Adrenal gland (tissue), 12 donors: ENCODE measurements around the gene EFTUD2. TPM values are rescaled to one million over a fixed set of nuclear protein-coding genes. Genes with fewer than 3 reads are reported as not detected.

Source experiments
- DNase-seq, 7 donors: peaks; one replicate each; pipeline ENCODE4 v3.0.0-alpha.2; 2019 to 2020
- H3K27ac ChIP-seq, 5 donors: fragments of 200-600 bp; sonication (generic) in 4 of 5; 1 replicate in 3 of 5; 2 replicates in 2 of 5; pipeline versions ENCODE4 v1.5.1 to v1.8.0; 2016 to 2020; ENCODE audit warnings: mild to moderate bottlenecking in 1 of 5
- H3K27me3 ChIP-seq: fragments of 200-600 bp; 2 replicates; pipeline ENCODE4 v1.8.0; 2021
- H3K36me3 ChIP-seq, 2 donors: fragments of 200-600 bp; replicated peaks in 1 of 2; 1 replicate in 1 of 2; 2 replicates in 1 of 2; pipeline versions ENCODE4 v1.5.1 to v1.8.0; 2018 to 2022
- H3K4me1 ChIP-seq, 2 donors: fragments of 200-600 bp; replicated peaks in 1 of 2; 1 replicate in 1 of 2; 2 replicates in 1 of 2; pipeline versions ENCODE4 v1.5.1 to v1.8.0; 2018 to 2021
- H3K4me3 ChIP-seq, 4 donors: fragments of 200-600 bp; sonication (generic) in 3 of 4; one replicate each; pipeline ENCODE4 v1.5.1; 2016 to 2018
- H3K9me3 ChIP-seq, 3 donors: fragments of 200-600 bp; sonication (generic) in 1 of 3; replicated peaks in 1 of 3; 1 replicate in 2 of 3; 2 replicates in 1 of 3; pipeline versions ENCODE4 v1.5.1 to v1.8.0; 2016 to 2021
- POLR2A ChIP-seq, 2 donors: fragments of 450-650 bp; IDR thresholded peaks; one replicate each; pipeline ENCODE4 v1.6.1; 2017; ENCODE audit warnings: antibody characterized with exemption in 2 of 2, mild to moderate bottlenecking in 2 of 2, moderate library complexity in 1 of 2
- WGBS, 4 donors: extraction: QIAGEN DNeasy Blood & Tissue Kit in 2 of 4; methylation state at CpG; one replicate each; pipeline versions ENCODE4 v1.1.5 to v1.1.7; 2013 to 2017; 5-methylcytosine and 5-hydroxymethylcytosine counted together
- intact Hi-C, 2 donors: fragments of 100-400 bp; cut with DNase I; formaldehyde crosslinking; loops; one replicate each; pipeline versions ENCODE4 v1.14.1 to v1.15.0; 2022 to 2023
- polyA plus RNA-seq, 3 donors: library from polyadenylated mRNA; stranded (reverse); fragments of 200-250 nt in 2 of 3; fragments of 350-450 nt in 1 of 3; fragmentation: Illumina TruSeq in 1 of 3; extraction: RNeasy Lipid Tissue Mini Kit (QIAGEN cat#74804) in 1 of 3; gene quantifications; one replicate each; pipeline ENCODE4 v1.2.3, GENCODE V29; 2013 to 2014
- total RNA-seq, 9 donors: library from RNA; depleted of rRNA in 4 of 9; stranded (reverse); fragments of >200 nt in 4 of 9; fragments of 120-200 nt in 1 of 9; fragmentation: NEBNext Ultra II Directional in 1 of 9; extraction: Animal tissue kit (Norgen Biotek cat#: 25700) in 1 of 9; gene quantifications; one replicate each; pipeline versions ENCODE4 v1.1.0 to v1.2.4, GENCODE V29; 2013 to 2023
- TF ChIP-seq, protein P1 (sequence below), 6 experiments: fragments of 450-650 bp in 4 of 6; fragments of 200-600 bp in 2 of 6; sonication (generic) in 1 of 6; IDR thresholded peaks; 1 replicate in 5 of 6; 2 replicates in 1 of 6; pipeline versions ENCODE4 v1.5.1 to v1.8.0; 2016 to 2021; ENCODE audit warnings: antibody characterized with exemption in 6 of 6, mild to moderate bottlenecking in 2 of 6, moderate library complexity in 1 of 6
- donor health status: healthy with polysubstance abuse.
- donor health status: Bipolar disorder and iron deficiency.
- donor health status: DM: yes; HTN: yes; CAD: no.
- donor health status: DM: no; HTN: no; CAD: no.
- donor health status: DM: no; HTN: no; CAD: no.
- donor health status: DM: yes; HTN: yes; CAD: no.

EFTUD2 gene
- total and polyA plus RNA-seq, 12 donors, result 30.5 to 122 (median 87.2) TPM

DNA sequence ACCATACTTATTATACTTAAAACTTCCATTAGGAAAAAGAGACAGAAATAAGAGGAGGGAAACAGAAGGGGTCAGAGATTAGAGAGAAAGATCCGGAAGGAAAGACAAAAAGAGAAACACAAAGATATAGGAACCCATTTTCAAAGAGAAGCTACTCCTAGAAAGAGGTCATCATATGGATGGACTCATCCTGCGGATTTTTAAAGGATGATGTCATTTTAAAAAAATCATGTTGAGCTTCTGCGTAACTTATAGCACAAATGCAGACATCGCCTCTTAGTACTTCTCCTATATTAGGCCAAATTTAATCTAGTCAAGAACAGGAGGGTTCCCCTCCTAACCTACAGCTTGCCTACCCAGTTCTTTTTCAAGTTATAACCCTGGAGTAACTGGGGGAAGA, 18.1 kb downstream of the EFTUD2 start:
- WGBS, 4 donors, result 86 to 94% (median 91%) methylated on average over 4 of the region's 4 CpGs
- H3K4me3 ChIP-seq, result no peak overlapping the region
- intact Hi-C loops, result no loop called here
- H3K27ac ChIP-seq, result no peak overlapping the region
- peaks cover 0 to 93% of the 10 kb centered on the region in 2 donors for H3K36me3 ChIP-seq
- TF ChIP-seq, protein P1, sequence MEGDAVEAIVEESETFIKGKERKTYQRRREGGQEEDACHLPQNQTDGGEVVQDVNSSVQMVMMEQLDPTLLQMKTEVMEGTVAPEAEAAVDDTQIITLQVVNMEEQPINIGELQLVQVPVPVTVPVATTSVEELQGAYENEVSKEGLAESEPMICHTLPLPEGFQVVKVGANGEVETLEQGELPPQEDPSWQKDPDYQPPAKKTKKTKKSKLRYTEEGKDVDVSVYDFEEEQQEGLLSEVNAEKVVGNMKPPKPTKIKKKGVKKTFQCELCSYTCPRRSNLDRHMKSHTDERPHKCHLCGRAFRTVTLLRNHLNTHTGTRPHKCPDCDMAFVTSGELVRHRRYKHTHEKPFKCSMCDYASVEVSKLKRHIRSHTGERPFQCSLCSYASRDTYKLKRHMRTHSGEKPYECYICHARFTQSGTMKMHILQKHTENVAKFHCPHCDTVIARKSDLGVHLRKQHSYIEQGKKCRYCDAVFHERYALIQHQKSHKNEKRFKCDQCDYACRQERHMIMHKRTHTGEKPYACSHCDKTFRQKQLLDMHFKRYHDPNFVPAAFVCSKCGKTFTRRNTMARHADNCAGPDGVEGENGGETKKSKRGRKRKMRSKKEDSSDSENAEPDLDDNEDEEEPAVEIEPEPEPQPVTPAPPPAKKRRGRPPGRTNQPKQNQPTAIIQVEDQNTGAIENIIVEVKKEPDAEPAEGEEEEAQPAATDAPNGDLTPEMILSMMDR (IDR thresholded peaks at IDR 0.05), result no peak
- no peak for TF ChIP-seq POLR2A (IDR thresholded peaks at IDR 0.05)
- DNase-seq, result no peak
- peaks cover 10 to 20% of the 10 kb centered on the region in 2 donors for H3K4me1 ChIP-seq
- no peaks in the 10 kb centered on the region for H3K9me3 ChIP-seq
- H3K27me3 ChIP-seq, result no peaks in the 10 kb centered on the region

DNA sequence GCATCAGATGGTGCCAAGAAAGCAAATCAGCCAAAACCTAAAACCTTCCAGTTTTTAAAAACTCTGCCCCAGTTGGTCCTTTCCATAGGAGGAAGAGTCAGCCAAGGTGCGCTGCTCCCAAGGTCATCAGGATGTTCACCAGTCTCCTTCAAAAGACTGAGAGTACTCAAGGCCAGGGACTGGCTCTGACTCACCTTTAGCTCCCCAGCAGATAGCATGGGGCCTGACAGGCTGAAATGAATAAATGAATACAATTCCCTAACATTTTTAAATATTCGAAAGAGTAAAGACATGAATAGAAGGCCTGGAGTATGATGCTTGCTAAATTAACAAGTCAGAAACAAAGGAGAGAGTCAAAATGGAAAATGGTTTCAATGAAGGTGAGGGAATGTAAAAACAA, 19.2 kb downstream of the EFTUD2 start:
- no peaks in the 10 kb centered on the region for H3K27me3 ChIP-seq
- no peaks in the 10 kb centered on the region for H3K9me3 ChIP-seq
- H3K4me1 ChIP-seq, result peaks cover 6 to 18% of the 10 kb centered on the region in 2 donors
- H3K4me3 ChIP-seq, result no peak overlapping the region
- 42 to 63% (median 52%) methylated on average over 2 of the region's 2 CpGs for WGBS, 4 donors
- peak overlapping the region in 2 of 5 donors; percentile 3 to 42 for H3K27ac ChIP-seq
- DNase-seq, result peak in 4 of 7 donors; percentile 31 to 52 (median 37)
- TF ChIP-seq, protein P1 (IDR thresholded peaks at IDR 0.05), result no peak
- TF ChIP-seq POLR2A (IDR thresholded peaks at IDR 0.05), result no peak
- peaks cover 0 to 93% of the 10 kb centered on the region in 2 donors for H3K36me3 ChIP-seq
- intact Hi-C loops, result no loop called here

DNA sequence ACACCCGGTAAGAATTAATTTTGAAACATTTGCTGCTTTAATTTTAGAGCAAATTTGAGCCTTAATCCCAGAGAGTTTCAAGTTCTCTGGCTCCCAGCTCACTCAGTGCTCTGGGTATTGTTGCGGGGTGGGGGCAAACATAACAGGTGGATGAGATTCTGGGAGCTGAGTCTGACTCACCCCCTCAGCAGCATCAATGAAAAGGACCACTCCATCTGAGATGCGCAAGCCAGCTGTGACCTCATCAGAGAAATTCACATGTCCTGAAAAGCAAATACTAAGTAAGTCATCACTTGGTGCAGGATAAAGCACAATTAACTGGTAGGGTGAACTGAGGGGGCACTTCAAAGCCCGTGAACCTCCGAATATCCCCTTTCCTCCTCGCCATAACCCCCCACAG, 19.9 kb downstream of the EFTUD2 start:
- 78 to 95% (median 86%) methylated on average over 6 of the region's 6 CpGs for WGBS, 4 donors
- peaks cover 1 to 11% of the 10 kb centered on the region in 2 donors for H3K4me1 ChIP-seq
- intact Hi-C loops, result no loop called here

DNA sequence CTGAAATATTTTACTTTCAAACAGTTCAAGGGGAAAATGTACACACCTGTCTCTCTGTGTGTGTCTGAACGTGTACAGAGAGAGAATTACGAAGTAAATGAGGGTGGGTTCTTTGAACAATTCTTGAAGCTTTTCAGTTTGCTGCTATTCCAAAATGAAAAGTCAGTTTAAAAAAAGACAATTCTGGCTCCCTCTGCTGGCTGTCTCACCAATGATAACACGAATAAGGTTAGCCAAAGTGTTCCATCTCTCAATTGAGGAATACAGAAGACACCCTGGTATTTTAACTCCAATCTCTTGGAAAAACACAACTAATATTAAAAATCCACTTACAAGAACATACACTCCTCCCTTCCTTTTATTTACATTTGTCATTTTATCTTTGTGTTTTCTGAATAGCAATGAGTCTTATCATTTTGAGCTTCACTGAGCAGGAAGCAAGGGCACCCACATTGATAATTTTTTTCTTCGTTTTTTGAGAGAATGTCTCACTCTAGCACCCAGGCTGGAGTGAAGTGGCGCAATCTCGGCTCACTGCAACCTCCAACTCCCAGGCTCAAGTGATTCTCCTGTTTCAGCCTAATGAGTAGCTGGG, 20.5 kb downstream of the EFTUD2 start:
- H3K4me3 ChIP-seq, result no peak overlapping the region
- H3K27me3 ChIP-seq, result no peaks in the 10 kb centered on the region
- no peak overlapping the region for H3K27ac ChIP-seq
- intact Hi-C loops, result no loop called here
- H3K9me3 ChIP-seq, result no peaks in the 10 kb centered on the region
- peaks cover 0 to 11% of the 10 kb centered on the region in 2 donors for H3K4me1 ChIP-seq
- 44 to 49% (median 48%) methylated on average over 6 of the region's 6 CpGs for WGBS, 4 donors
- TF ChIP-seq POLR2A (IDR thresholded peaks at IDR 0.05), result no peak
- TF ChIP-seq, protein P1 (IDR thresholded peaks at IDR 0.05), result peak; percentile 27 to 61 (median 49)
- H3K36me3 ChIP-seq, result peaks cover 0 to 91% of the 10 kb centered on the region in 2 donors
- DNase-seq, result peak in 5 of 7 donors; percentile 26 to 63 (median 52)

More for the DNA sequence above, 19.9 kb downstream of the EFTUD2 start:
- Histone ChIP-seq H3K27ac (peak overlapping the region in 1 of 5 donors; percentile 3), H3K4me3 (no peak overlapping the region), H3K36me3 (peaks cover 0 to 93% of the 10 kb centered on the region in 2 donors), H3K9me3 (no peaks in the 10 kb centered on the region), H3K27me3 (no peaks in the 10 kb centered on the region)
- DNase-seq, result no peak
- no peak for TF ChIP-seq POLR2A (IDR thresholded peaks at IDR 0.05)
- TF ChIP-seq, protein P1 (IDR thresholded peaks at IDR 0.05), result no peak
